ENCODE results near the gene DIDO1.

DIDO1 gene

DNA sequence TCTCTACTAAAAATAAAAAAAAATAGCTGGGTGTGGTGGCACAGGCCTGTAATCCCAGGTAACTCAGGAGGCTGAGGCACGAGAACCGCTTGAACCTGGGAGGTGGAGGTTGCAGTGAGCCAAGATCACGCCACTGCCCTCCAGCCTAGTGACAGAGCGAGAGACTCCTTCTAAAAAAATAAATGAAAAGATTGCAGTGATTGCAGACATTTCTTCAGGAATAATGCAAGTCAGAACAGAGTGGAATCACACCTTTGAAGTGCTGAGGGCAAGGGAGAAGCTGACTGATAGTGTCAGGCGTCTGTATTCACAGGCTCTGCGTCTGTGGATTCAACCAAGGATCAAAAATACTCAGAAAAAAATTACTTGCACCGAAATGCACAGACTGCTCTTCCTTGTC lies 62.1 kb downstream of the DIDO1 start:
- no peaks in the 10 kb centered on the region for H4K20me1 ChIP-seq (ENCODE audit: insufficient read depth, low read length)
- no peaks in the 10 kb centered on the region for H3K36me3 ChIP-seq (replicated peaks; ENCODE audit: insufficient read depth, low read length)
- H3F3A ChIP-seq (ENCODE audit: insufficient read depth, low read length): no peaks in the 10 kb centered on the region
- H3K4me1 ChIP-seq (ENCODE audit: low read length): peaks cover 3% of the 10 kb centered on the region; the same call in 1 of the 2 replicates
- peaks cover 39% of the 10 kb centered on the region for H3K27me3 ChIP-seq (replicated peaks; ENCODE audit: insufficient read depth, low read length)
- DNase-seq: no peak
- no peak overlapping the region for H3K9ac ChIP-seq (ENCODE audit: low read length)
- H3K9me2 ChIP-seq (replicated peaks; ENCODE audit: insufficient read depth, low read length): no peaks in the 10 kb centered on the region
- TF ChIP-seq, protein P1, sequence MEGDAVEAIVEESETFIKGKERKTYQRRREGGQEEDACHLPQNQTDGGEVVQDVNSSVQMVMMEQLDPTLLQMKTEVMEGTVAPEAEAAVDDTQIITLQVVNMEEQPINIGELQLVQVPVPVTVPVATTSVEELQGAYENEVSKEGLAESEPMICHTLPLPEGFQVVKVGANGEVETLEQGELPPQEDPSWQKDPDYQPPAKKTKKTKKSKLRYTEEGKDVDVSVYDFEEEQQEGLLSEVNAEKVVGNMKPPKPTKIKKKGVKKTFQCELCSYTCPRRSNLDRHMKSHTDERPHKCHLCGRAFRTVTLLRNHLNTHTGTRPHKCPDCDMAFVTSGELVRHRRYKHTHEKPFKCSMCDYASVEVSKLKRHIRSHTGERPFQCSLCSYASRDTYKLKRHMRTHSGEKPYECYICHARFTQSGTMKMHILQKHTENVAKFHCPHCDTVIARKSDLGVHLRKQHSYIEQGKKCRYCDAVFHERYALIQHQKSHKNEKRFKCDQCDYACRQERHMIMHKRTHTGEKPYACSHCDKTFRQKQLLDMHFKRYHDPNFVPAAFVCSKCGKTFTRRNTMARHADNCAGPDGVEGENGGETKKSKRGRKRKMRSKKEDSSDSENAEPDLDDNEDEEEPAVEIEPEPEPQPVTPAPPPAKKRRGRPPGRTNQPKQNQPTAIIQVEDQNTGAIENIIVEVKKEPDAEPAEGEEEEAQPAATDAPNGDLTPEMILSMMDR (IDR thresholded peaks at IDR 0.05; ENCODE audit: low read length): no peak
- TF ChIP-seq EZH2phosphoT487 (IDR thresholded peaks at IDR 0.05; ENCODE audit: low read length) (no peak), EZH2 (optimal IDR thresholded peaks at IDR 0.05; ENCODE audit: low read depth, low read length) (no peak)
- peaks cover 9% of the 10 kb centered on the region for H3K79me2 ChIP-seq (ENCODE audit: low read length)
- no peak overlapping the region for H3K4me3 ChIP-seq (ENCODE audit: low read length)
- H3K4me2 ChIP-seq (ENCODE audit: low read depth, low read length): no peak overlapping the region
- no peaks in the 10 kb centered on the region for H3K9me3 ChIP-seq (replicated peaks; ENCODE audit: insufficient read depth, low read length)
- H3K27ac ChIP-seq (ENCODE audit: low read length): no peak overlapping the region
- no peak overlapping the region for H2AFZ ChIP-seq (ENCODE audit: low read length)

DNA sequence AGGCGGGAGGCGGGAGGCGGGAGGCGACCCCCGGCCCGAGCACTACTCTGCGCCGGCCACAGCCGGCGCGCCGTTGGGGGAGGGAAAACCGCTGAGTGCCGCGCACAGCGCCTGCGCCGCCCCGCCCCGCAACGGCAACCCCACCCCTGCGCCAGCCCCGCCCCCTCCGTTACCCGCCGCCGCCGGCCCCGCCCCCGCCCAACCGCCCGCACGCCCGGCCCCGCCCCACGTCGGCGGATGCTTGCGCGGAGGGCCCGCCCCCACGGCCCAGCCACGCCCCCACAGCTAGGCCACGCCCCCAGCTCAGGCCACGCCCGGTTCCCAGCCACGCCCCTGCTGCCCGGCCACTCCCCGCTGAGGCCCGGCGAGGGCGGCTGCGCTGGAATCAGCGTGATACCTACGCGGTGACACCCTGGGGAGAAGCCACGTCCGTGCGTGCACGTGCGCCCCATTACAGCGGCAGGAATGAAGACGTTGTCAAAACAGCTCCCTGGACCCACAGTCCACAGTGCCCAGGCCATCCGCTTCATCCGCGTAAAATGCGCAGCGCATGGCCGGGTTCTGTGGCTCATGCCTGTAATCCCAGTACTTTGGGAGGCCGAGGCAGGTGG lies 64.5 kb downstream of the DIDO1 start, which contains the start of gene TCFL5:
Gene TCFL5, minus strand, starts transcription at position 97 of the 611 bp plus-strand sequence. CDS start 152 bp downstream, outside the sequence.
- peaks cover 9% of the 10 kb centered on the region for H3K79me2 ChIP-seq (ENCODE audit: low read length)
- no peak within 1 kb of the TSS for H3K9ac ChIP-seq (ENCODE audit: low read length)
- H3K4me2 ChIP-seq (ENCODE audit: low read depth, low read length): peak within 1 kb of the TSS; percentile 52; the same call in 1 of the 2 replicates
- H3K4me1 ChIP-seq (ENCODE audit: low read length): peaks cover 3% of the 10 kb centered on the region; the same call in 1 of the 2 replicates
- H3K9me3 ChIP-seq (replicated peaks; ENCODE audit: insufficient read depth, low read length): no peaks in the 10 kb centered on the region
- no peaks in the 10 kb centered on the region for H4K20me1 ChIP-seq (ENCODE audit: insufficient read depth, low read length)
- peak; percentile 83 for DNase-seq
- no peaks in the 10 kb centered on the region for H3F3A ChIP-seq (ENCODE audit: insufficient read depth, low read length)
- TF ChIP-seq, protein P1 (IDR thresholded peaks at IDR 0.05; ENCODE audit: low read length): no peak
- no peaks in the 10 kb centered on the region for H3K36me3 ChIP-seq (replicated peaks; ENCODE audit: insufficient read depth, low read length)
- H2AFZ ChIP-seq (ENCODE audit: low read length): peak within 1 kb of the TSS; percentile 51; the same call in 1 of the 2 replicates
- H3K4me3 ChIP-seq (ENCODE audit: low read length): peak within 1 kb of the TSS; percentile 39; the same call in 1 of the 2 replicates
- H3K27ac ChIP-seq (ENCODE audit: low read length): no peak within 1 kb of the TSS
- H3K9me2 ChIP-seq (replicated peaks; ENCODE audit: insufficient read depth, low read length): no peaks in the 10 kb centered on the region
- H3K27me3 ChIP-seq (replicated peaks; ENCODE audit: insufficient read depth, low read length): peaks cover 24% of the 10 kb centered on the region

DNA sequence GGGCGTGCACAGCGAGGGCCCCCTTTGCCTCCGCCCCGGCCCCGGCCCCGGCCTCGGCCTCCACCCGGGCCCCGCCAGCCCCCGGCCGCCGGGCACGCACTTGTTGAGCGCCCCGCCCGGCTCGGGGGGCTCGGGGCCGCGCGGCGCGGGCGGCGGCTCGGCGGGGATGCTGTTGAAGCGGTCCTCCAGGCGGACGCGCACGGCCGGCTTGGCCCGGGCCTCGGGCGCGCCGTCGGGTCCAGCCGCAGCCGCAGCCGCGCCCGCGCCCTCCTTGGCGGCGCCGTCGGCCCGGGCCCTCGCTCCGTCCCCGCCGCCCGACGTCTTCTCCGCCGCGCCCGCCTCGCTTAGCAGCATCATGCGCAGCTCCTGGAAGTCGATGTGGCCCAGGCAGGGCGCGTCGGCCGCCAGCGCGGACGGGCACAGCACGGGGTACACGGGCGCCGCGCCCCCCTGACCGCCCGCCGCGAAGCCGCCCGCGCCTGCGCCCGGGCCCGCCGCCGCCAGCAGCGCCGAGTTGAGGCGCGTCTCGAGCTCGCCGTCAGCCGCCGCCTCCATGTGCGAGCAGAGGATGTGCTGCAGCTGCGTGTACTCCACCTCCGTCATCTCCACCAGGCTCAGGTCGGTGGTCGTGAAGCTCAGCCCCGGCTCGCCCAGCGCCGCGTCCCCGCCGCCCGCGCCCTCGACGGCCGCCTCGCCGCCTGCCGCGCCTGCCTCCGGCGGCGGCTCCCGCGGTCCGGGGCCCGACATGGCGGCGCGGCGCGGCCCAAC lies 65.2 kb downstream of the DIDO1 start:
- no peak for DNase-seq
- no peaks in the 10 kb centered on the region for H3K36me3 ChIP-seq (replicated peaks; ENCODE audit: insufficient read depth, low read length)
- H3K9me3 ChIP-seq (replicated peaks; ENCODE audit: insufficient read depth, low read length): no peaks in the 10 kb centered on the region
- H3K9me2 ChIP-seq (replicated peaks; ENCODE audit: insufficient read depth, low read length): no peaks in the 10 kb centered on the region
- no peak overlapping the region for H3K9ac ChIP-seq (ENCODE audit: low read length)
- H3K4me2 ChIP-seq (ENCODE audit: low read depth, low read length): no peak overlapping the region
- TF ChIP-seq, protein P1 (IDR thresholded peaks at IDR 0.05; ENCODE audit: low read length): no peak
- no peak for TF ChIP-seq EZH2 (optimal IDR thresholded peaks at IDR 0.05; ENCODE audit: low read depth, low read length)
- TF ChIP-seq EZH2phosphoT487 (IDR thresholded peaks at IDR 0.05; ENCODE audit: low read length): no peak
- no peak overlapping the region for H2AFZ ChIP-seq (ENCODE audit: low read length)
- H3K79me2 ChIP-seq (ENCODE audit: low read length): peaks cover 9% of the 10 kb centered on the region
- H3K4me3 ChIP-seq (ENCODE audit: low read length): peak overlapping the region; percentile 39; the same call in 1 of the 2 replicates
- peaks cover 19% of the 10 kb centered on the region for H3K27me3 ChIP-seq (replicated peaks; ENCODE audit: insufficient read depth, low read length)
- no peaks in the 10 kb centered on the region for H3F3A ChIP-seq (ENCODE audit: insufficient read depth, low read length)
- H3K4me1 ChIP-seq (ENCODE audit: low read length): peaks cover 3% of the 10 kb centered on the region; the same call in 1 of the 2 replicates
- H3K27ac ChIP-seq (ENCODE audit: low read length): no peak overlapping the region
- H4K20me1 ChIP-seq (ENCODE audit: insufficient read depth, low read length): no peaks in the 10 kb centered on the region
